ENCODE results near the gene PDE4B. TPM values are rescaled to one million over a fixed set of nuclear protein-coding genes. Genes with fewer than 3 reads are reported as not detected.

The PDE4B gene
- total RNA-seq, 1 experiment from 2014 or later, result 6.9 TPM

DNA sequence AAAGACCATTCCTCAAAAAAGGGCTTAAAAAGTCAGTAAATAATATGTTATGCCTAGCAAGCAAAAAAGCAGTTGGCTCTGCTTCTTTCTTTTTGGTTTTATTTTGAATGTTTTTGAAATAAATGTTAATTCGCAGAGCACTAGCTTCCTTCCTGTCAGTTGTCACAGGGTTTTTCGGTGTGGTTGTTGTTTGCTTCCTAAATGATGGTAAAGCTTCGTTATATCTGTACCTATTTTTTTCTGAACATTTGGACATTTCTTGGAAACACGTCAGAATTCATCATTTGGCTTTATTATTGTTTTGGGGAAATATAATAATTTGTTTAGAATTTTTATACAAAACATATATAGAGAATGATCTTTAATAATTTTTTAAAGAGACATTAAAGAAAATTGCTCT lies 389.3 kb downstream of the PDE4B start:
- DNase-seq (ENCODE audit: low read depth), result no peak

DNA sequence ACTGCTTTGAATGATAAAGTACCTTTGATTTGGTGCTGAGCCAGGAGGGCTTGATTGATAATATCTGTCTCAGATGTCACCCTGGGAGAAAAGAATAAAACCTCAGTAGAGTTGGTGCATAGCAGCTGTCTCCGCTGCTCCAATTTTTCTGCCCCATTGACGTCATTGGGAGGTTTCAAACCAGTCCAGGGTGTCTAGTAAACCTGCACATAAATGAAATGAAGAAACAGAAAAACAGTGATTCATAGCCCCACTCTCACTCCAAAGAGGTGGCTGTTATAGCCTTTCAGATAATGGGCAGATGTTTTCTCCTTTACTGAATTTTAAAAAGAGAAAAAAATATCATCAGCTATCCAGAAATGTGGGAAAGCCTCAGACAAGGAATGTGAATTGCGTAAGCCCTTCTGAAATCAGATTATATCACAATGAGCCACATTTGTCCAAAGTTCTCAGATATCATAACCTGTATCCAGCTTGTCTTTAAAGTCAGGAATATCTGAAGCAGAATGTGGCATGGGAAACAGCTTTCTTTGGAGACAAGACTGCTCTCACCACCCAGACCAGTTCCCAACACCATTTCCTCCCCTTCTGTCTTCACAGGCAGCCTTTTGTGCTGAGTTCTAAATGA lies 390.0 kb downstream of the PDE4B start:
- DNase-seq (ENCODE audit: low read depth), result peak; percentile 83

DNA sequence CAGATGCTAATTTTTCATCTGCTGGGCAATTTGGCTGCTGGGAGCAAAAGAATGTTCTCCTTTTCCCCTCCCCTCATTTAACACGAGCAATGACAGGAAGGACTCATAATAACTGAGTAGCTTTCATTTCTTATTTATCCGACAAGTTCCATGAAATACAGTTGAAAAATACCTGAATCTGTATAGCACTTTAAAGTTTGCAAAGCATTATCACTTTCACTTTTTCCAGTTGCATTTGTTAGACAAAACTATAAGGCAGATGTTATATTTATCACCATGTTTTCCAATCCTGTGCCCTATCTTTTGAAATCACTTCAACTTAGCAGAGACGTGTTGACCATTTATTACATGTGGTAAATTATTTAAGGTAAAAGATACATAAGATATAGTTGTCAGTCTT lies 390.7 kb downstream of the PDE4B start:
- no peak for DNase-seq (ENCODE audit: low read depth)

DNA sequence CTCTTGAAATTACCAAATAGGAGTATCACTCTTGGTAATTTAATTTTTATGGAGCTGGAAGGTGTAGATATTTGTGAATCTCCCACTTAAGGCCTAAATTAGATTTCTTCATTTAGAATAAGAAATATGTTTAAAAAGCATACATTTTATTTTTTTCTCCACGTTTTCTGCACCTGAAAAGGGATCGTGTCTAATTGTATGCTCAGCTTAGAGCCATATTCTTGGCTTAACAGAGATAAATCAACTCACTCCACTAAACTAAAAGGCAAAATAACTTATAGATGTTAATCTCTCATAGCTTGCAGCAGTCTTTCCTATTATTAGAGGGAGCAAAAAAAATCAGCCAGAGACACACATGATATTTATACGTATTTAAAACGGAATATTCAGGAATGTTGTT lies 404.4 kb downstream of the PDE4B start:
- no peak for DNase-seq (ENCODE audit: low read depth)

DNA sequence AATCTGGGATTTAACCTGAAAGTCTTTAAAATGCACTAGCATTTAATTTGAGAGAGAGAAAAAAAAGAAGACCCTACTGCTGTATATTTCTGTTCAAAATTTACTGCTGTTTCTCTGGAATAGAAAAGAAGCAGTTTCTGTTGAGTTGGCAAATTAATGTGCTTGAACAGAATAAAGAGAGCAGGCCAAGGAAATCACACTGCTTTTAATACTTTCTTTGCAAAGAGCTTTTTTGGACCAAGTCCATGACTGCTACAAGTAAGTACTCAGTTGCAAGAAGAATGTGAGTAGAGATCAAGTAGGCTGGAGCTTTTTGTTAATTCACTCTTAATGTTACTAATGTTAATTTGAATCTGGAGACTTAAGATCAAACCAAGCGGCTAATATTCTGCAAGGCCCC lies 405.1 kb downstream of the PDE4B start:
- DNase-seq (ENCODE audit: low read depth), result no peak

DNA sequence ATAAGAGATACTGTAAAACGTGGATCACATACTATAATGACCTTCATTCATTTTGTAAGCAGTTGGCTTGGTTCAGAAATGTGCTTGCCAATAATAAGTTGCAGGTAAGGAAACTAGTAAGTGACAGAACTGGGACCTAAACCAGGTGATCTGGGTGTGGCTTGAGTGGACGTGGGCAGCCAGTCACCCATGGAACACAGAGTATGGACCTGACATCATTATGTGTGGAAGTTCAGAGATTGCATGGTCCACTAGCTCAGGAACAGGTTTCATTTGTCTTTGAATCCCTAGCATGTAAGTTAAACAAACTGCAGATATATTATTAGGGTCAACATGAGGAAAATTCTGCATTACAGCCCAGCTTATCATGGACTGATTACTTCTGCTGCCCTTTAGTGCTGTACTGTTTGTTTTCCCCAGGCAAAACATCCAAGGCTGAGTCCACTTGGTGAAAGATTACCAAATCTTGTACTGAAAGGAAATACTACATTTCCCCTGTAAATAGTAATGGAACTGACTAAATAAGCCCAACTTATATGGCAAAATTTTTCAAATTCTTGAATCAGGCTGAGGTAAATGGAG lies 414.0 kb downstream of the PDE4B start:
- no peak for DNase-seq (ENCODE audit: low read depth)

DNA sequence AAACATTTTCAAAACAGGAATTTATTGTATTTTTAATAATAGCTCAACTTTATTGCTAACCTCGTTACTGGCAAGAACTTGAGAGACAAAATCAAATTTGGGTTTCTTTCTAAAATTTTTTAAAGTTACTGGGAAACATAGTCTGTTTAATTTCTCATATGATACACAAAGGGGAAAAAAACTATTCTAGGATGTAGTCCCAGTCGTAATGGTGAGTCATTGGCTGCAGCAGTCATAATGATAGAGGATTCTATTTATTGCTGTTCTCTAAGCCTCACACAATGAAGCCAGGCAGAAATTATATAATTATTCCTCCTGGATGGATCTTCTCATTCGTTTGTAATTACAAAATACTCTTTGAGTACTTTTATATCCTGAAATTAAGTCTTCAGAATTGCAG lies 414.8 kb downstream of the PDE4B start:
- DNase-seq (ENCODE audit: low read depth), result peak; percentile 41

DNA sequence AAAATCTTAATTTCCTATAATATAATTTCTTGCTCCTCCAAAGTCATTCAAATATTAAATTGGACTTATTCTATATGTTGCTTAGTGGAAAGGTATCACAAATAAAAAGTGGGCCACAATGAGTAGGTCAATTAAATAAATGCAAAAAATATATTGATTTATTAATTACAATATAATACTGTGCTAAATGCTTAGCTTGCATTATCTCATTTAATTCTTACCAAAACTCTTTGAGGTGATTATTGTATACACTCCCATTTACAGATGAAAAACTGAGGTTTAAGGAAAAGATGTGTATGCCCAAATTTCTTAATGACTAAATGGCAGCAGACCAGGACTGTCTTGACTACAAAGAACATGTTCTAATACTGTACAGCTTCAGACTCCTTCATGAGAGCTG lies 415.9 kb downstream of the PDE4B start:
- DNase-seq (ENCODE audit: low read depth), result no peak

DNA sequence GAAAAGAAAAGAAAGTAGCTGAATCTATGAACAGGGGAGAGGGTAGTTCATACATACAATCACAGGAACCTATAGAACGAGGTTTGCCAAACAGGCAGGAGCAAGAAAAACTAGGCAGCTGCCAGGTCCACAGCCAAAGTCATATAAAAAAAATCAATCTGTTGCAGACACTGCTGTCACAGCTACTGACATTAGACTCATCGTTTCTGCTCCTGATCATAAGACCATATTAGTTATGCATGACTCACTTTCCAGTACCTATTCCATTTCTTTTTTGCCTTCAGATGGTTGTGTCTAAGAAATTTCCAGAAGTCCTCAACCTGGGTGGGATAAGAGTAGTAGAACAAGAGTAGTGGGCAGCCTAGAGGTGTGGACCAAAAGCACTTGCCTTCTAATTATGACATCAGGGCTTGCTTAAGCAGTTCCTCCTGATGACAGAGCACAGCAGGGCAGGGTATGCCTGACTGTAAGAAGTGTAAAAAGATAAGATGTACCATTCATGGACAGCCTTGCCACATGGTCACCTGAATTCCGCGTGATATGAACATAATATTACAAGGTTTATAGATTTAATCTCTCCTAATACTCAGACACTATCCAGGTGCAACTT lies 418.0 kb downstream of the PDE4B start:
- DNase-seq (ENCODE audit: low read depth), result no peak

DNA sequence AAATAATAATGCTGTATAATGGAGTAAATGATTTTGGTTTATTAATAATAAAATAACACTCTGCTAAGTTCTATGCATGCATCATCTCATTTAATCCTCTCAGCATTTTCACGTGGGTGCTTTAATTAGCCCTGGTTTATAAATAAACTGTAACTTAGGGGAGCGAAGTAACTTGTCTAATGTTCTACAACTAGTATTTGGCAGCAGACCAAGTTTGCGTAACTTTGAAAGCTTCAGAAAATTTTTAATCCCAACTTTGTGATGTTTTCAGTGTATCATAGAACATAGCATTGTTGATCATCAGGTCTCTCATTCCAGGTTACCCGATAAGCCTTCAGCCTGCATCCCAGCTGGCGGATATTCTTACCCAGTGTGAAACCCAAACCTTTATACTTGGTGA lies 418.8 kb downstream of the PDE4B start:
- DNase-seq (ENCODE audit: low read depth), result no peak

DNA sequence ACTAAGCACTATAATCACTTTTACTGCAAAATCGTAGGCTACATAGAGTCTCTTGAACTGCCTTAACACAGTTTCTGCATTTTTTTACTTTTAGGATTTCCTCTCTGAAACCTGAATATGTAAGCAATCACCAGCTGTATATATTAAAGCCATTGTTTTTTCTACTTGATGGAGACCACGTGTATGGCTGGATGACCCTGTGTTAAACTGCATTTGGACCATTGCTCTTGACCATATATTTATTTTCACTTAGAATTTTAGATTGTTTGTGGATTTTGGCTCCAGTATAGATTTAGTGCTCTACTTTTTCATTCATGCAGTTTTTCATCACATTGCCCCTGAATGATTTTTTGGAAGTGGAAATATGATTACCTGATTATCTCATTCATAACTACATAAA lies 420.8 kb downstream of the PDE4B start:
- DNase-seq (ENCODE audit: low read depth), result no peak

DNA sequence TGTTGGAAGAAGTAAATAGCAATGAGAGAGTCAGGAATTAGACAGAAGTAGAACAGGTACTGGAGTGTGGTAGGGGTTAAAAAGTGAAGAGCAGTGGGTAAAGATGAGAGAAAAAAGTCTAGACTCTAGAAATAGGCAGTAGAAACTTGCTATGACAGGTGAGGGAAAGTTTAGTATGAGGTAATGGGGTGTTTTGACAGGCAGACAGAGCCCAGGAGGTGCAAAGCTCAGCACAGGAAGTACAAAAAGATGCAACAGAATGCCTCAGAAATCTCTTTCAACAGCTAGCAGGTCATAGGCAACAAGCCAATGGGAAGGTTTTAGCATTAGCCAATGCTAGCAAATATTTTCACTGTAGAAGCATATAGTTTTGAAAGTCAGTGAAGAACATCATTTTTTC lies 422.2 kb downstream of the PDE4B start:
- no peak for DNase-seq (ENCODE audit: low read depth)

DNA sequence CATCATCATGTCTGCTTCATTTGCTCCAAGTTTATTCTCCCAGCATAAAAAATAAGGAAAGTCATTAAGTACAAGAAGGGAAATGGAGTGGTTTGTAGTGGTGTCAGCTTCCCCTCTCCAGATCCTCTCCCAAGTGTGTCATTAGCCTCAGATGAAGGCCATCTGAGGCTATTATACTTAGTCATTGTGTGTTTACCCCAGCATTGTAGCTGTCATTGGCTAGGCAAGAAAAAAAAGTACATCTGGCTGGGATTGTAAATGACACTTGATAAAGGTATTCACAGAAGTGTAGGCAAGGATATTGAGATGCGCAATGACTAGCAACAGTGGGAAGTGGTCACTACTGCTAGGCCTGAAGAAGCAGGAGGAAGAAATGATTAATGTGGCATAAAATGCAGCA lies 424.3 kb downstream of the PDE4B start:
- DNase-seq (ENCODE audit: low read depth), result peak; percentile 47

DNA sequence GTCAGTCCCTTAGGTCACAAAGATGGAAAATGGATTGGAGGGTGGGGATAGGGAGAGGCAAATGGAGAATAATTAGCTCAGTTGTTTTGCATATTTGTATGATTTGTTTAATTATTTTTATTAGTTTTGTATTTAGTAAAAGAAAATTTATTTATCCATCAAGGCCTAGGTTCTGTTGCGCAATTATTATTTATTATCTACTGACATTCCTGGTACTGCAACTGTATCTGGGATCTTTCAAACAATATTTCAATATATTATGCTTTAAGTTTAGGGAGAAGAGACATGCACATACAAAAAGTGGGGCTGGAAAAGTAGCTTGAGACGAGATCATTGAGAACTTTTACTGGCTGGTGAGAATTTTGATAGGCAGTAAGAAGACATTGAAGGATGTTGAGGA lies 424.9 kb downstream of the PDE4B start:
- DNase-seq (ENCODE audit: low read depth), result no peak

DNA sequence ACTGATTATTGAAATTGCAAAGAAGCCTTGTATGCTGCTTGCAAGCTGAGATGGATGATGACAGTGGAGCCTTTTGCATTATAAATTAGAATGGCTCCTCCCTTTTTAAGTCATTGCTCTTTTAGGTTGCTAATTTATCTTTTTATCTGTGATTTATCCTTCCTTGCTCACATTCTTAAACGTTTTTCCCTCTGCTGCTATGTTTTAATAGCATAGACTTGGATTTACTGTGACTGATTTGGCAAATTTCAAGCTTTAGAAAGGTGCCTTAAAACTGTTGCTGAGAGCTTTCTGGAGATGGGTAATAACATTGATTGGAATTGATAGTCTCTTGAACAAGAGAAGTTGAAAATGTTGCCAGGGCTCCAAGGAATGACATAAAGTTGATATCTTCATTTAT lies 427.8 kb downstream of the PDE4B start:
- no peak for DNase-seq (ENCODE audit: low read depth)

DNA sequence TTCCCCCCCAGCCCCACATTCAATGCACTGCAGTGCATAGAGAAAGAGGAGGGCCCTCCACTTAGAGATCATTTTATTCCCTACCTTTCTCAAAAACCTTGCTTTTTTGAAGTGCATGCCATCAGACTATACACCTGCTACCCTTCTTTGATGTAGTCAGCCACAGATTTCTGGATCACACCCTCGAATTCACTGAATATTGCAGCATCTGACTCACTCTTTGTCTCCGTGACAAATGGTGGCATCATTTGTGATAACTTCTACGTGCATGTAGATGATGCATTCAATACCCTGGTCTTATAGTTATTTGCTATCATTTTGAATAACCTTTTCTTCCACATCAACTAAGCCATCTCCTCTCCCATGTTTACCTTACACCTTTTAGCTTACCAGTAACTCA lies 431.0 kb downstream of the PDE4B start:
- no peak for DNase-seq (ENCODE audit: low read depth)

DNA sequence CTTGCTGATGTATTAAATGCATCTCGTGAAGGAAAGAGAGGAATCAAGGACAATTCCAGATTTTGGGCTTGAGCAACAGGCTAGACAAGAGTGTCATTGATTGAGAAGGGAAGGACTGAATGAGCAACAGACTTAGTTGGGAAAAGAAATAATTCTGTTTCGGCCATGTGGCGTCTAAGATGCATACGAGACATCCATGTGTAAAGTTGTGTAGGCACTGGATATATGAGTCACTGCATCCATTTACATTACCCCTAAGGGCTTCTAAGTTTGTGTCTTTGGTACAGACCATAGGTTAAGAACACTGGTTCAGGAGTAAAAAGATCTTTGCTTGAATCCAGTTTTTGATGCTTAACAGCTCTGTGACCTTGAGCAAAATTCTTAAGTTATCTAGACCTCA lies 434.3 kb downstream of the PDE4B start:
- DNase-seq (ENCODE audit: low read depth), result no peak

DNA sequence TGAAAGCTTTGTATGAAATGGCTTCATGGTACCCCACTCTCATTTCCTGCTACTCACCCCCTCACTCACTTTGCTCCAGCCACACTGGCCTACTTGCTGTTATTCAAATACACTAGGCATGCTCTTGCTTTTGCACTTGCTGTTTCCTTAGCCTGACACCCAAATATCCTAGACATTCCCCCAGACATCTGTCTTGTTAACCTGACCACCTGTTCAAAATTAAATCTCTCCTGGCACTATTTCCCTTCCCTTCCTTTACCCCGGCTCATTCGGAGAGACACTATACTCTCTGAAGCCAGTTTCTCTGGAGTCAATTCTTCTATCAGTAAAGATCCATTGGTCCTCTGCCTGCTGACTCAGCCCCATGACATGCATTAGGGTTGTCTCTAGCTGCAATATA lies 435.3 kb downstream of the PDE4B start:
- no peak for DNase-seq (ENCODE audit: low read depth)

DNA sequence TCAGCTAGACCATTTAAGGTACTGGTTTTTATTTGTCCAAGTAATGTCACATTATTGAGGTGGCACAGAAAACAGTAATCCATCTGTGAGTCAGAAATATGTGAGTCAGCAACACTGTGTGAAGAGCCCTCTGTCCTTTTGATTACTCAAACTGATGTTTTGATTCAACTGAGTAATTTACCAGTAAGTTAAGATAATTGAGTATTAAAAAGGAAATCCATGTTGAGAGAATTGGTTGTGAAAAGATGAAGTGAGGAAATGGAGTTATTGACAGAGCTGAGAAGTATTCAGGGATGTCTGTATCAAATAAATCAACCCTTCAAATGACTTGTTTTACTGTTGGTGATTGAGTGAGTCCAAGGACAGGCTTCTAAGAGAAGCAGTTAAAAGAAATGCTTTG lies 438.5 kb downstream of the PDE4B start:
- peak; percentile 62 for DNase-seq (ENCODE audit: low read depth)

DNA sequence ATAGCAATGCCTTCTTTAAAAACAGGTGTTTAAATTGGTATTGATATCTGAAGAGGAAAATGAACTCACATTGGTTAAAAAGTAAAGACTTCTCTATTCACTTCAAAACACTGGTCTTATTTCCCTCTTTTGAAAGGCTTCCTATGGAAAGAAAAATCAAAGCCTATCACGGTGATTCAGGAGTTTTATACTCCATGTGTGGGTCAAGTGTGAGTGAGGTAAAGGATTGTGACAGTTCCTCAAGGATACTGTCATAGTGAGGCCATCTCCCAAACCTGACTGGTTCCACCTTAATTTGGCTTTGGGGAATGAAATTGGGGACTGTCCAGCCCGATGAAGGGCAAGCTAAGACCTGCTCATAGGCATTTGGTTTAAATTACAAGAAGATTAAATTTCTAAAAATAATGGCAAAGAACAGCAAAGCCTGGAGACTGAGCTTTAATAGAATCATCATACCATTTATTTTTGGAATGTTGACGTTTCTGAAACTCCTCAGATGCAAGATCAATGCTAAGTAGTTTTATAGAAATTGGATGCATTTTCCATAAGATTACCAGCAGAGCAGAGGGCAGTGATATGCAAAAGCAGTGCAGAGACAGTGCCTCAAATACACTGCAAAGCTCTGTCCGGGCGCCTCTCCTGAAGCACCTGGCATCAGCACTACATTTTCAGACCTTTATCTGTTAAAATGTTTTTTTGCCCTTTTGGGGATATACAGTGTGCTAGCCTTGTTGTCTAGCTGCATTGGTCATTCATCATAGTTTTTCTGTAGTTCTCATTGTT lies 439.2 kb downstream of the PDE4B start:
- DNase-seq (ENCODE audit: low read depth), result no peak

DNA sequence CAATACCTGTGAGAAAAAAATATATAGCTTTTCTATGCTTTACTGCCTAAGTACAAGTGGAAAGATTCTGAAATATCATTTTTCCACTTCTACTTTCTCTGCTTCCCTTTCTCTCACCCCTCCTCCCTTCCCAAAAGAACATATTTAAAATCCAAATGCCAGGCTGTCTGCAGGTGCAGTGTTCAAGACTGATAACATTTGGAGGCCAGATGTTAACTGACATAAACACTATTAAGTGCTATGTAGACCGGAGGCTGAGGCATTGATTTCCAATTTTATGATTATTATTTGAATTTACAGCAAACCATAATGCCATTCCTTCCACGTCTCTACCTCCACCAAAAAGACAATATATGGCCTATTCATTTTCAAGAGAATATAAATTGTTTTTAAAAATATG lies 444.3 kb downstream of the PDE4B start:
- no peak for DNase-seq (ENCODE audit: low read depth)

DNA sequence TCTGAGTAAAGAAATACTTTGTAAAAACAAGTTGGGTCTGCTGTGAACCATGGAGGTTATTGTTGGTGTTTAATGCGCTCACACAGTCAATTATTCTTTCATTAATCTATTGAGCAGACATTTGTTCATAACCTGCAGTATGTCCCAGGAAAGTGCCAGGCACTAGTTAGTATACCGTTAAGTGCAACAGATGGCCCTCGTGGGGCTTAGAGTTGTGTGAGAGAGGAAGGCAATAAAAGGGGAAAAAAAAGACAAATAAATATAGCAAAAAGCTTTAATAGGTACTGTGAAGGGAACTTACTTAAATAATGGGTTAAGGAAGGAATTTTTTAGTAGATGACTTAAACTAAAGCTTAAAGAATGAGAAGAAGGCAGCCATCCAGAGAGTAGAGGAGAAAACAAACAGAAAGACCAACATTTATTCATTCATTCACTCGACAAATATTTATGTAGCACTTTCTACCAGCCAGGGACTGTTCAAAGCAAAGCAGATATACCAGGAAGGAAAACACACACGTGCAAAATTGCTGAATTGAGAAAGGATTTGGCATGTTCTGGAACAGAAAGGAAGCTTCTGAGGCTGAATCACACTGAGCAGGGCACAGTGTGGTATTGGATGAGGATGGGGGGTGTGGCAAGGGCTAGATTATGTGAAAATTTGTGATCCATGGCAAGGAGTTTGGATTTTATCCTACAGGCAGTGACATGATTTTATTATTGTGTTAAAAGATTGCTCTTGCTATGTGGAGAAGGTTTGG lies 445.2 kb downstream of the PDE4B start:
- no peak for DNase-seq (ENCODE audit: low read depth)
